ENCODE data around the gene MMP24. TPM values are rescaled to one million over a fixed set of nuclear protein-coding genes. Genes with fewer than 3 reads are reported as not detected.

MMP24 gene
- total and polyA plus RNA-seq, 2 experiments from 2014 or later, result 2.0 to 27.3 TPM

- Mint-ChIP-seq H3K27me3 (ENCODE audit: insufficient read depth, low read depth, poor library complexity) (peaks cover 32% of the 10 kb centered on the region), H3K36me3 (ENCODE audit: low read depth) (no peaks in the 10 kb centered on the region; the same call in 2 of the 3 replicates), H3K4me1 (peaks cover 19% of the 10 kb centered on the region), H3K9me3 (no peaks in the 10 kb centered on the region), H3K27ac (no peak overlapping the region), H3K4me3 (no peak overlapping the region)
- Histone ChIP-seq H3K9me2 (ENCODE audit: insufficient read depth) (no peaks in the 10 kb centered on the region), H4K20me1 (replicated peaks; ENCODE audit: insufficient read depth) (no peaks in the 10 kb centered on the region), H3K79me2 (replicated peaks; ENCODE audit: insufficient read depth) (0 out of 2 replicates have a peak, but pooled peaks cover 4% of the 10 kb centered on the region), H3K27me3 (ENCODE audit: insufficient read depth) (no peaks in the 10 kb centered on the region), H2AFZ (no peak overlapping the region), H3K36me3 (ENCODE audit: insufficient read depth) (no peaks in the 10 kb centered on the region), H3F3A (replicated peaks; ENCODE audit: low read depth) (0 out of 2 replicates have a peak, but pooled peaks cover 12% of the 10 kb centered on the region), H3K4me2 (no peak overlapping the region), H3K4me1 (ENCODE audit: insufficient read depth) (peaks cover 10% of the 10 kb centered on the region), H3K27ac (ENCODE audit: low read depth) (no peak overlapping the region), H3K4me3 (no peak overlapping the region)
- no peak for DNase-seq (ENCODE audit: low spot score)
- TF ChIP-seq ZNF114 (CRISPR knock-in tag; IDR thresholded peaks at IDR 0.05), result no peak
- TF ChIP-seq STAT1 (IDR thresholded peaks at IDR 0.05; ENCODE audit: unreplicated experiment), result no peak
- TF ChIP-seq EZH2 (IDR thresholded peaks at IDR 0.05; ENCODE audit: low read depth, unreplicated experiment), result no peak
- no peak for TF ChIP-seq JUNB (IDR thresholded peaks at IDR 0.05; ENCODE audit: unreplicated experiment)
- no peak for TF ChIP-seq REST (IDR thresholded peaks at IDR 0.05; ENCODE audit: unreplicated experiment)
- TF ChIP-seq POLR2AphosphoS5 (IDR thresholded peaks at IDR 0.05; ENCODE audit: low read depth), result no peak
- TF ChIP-seq ZNF462 (CRISPR knock-in tag; IDR thresholded peaks at IDR 0.05), result no peak
- TF ChIP-seq CREB1 (CRISPR knock-in tag; IDR thresholded peaks at IDR 0.05; ENCODE audit: low read depth), result no peak
- no peak for ATAC-seq
Measured at GRCh38 chr20:35271904-35272303, 45.4 kb downstream of the MMP24 start.

All from GM23338 (cell line).